Spleen (tissue), 7 donors: ENCODE results near the gene C21orf58.

Experiments
- POLR2A ChIP-seq, 3 donors: fragments of 450-650 bp; IDR thresholded peaks; one replicate each; pipeline ENCODE4 v1.5.1; 2017; ENCODE audit warnings: antibody characterized with exemption in 3 of 3, mild to moderate bottlenecking in 1 of 3
- POLR2AphosphoS5 ChIP-seq, 3 donors: sonication (generic); formaldehyde crosslinking; IDR thresholded peaks; one replicate each; pipeline ENCODE4 v1.5.1; 2017; ENCODE audit warnings: antibody characterized with exemption in 3 of 3
- TF ChIP-seq, protein P1 (sequence below), 11 experiments: fragments of 200-600 bp in 7 of 11; fragments of 450-650 bp in 4 of 11; sonication (generic) in 4 of 11; IDR thresholded peaks in 8 of 11; conservative IDR thresholded peaks in 3 of 11; 1 replicate in 7 of 11; 2 replicates in 4 of 11; pipeline versions ENCODE4 v1.4.0 to v1.8.0; 2016 to 2021; ENCODE audit warnings: antibody characterized with exemption in 11 of 11, inconsistent platforms in 4 of 11, mild to moderate bottlenecking in 1 of 11
- donor health status: DM: no; HTN: no; CAD: no; lungs with moderate emphysema.
- donor health status: DM: no; HTN: no; CAD: no.
- donor health status: DM: no; HTN: no; CAD: no.

DNA sequence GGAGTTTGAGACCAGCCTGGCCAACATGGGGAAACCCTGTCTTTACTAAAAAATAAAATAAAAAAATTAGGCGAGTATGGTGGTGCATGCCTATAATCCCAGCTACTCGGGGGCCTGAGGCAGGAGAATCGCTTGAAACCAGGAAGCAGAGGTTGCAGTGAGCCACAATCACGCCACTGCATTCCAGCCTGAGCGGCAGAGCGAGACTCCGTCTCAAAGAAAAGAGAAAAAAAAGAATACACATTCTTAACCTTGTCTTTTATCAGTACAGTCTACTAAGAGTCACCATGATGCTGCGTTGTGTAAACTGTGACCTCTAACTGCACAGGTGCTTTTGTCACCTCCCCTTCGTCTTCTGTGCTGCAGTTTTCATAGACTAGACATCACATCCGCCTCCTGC is 37.5 kb upstream of the C21orf58 start:
- TF ChIP-seq, protein P1, sequence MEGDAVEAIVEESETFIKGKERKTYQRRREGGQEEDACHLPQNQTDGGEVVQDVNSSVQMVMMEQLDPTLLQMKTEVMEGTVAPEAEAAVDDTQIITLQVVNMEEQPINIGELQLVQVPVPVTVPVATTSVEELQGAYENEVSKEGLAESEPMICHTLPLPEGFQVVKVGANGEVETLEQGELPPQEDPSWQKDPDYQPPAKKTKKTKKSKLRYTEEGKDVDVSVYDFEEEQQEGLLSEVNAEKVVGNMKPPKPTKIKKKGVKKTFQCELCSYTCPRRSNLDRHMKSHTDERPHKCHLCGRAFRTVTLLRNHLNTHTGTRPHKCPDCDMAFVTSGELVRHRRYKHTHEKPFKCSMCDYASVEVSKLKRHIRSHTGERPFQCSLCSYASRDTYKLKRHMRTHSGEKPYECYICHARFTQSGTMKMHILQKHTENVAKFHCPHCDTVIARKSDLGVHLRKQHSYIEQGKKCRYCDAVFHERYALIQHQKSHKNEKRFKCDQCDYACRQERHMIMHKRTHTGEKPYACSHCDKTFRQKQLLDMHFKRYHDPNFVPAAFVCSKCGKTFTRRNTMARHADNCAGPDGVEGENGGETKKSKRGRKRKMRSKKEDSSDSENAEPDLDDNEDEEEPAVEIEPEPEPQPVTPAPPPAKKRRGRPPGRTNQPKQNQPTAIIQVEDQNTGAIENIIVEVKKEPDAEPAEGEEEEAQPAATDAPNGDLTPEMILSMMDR (IDR thresholded peaks at IDR 0.05 in 8 of 11, conservative IDR thresholded peaks at IDR 0.05 in 3 of 11) = no peak
- TF ChIP-seq POLR2A (IDR thresholded peaks at IDR 0.05) (no peak), POLR2AphosphoS5 (IDR thresholded peaks at IDR 0.05) (no peak)
